HepG2 (cell line): ENCODE results near the gene RYR2. TPM values are rescaled to one million over a fixed set of nuclear protein-coding genes. Genes with fewer than 3 reads are reported as not detected.

Source experiments
- ATAC-seq: fragments of 200-7000 bp; cut with Tn5 transposase; 3 replicates; pipeline ENCODE4 v1.9.1; 2020; ENCODE audit warnings: mild to moderate bottlenecking, moderate library complexity
- BruUV-seq: library from RNA; stranded (reverse); fragments of 400-500 nt; replicated peaks from 2 replicates; lab custom pipeline; 2021; lab: Mats Ljungman, UMichigan
- CTCF ChIA-PET: fragments of 300-600 bp; formaldehyde crosslinking; extraction: SDS; loops from one replicate; lab custom pipeline; 2021; ENCODE audit warnings: low total read pairs, inconsistent platforms, low intra/inter-chr PET ratio; lab: Yijun Ruan, JAX
- POLR2A ChIA-PET: fragments of 350-600 bp; sonication (Branson Sonifier 250); formaldehyde crosslinking; loops from one replicate; lab custom pipeline; 2020; ENCODE audit warnings: antibody characterized with exemption, inconsistent platforms; lab: Yijun Ruan, JAX
- DNase-seq: peaks from one replicate; pipeline ENCODE4 v3.0.0-alpha.2; 2015; ENCODE audit warnings: low spot score
- FAIRE-seq: peaks from 3 replicates; lab custom pipeline; 2011; peaks lifted over from hg19 to GRCh38; lab: Jason Lieb, UNC
- H2AFZ ChIP-seq: one replicate; pipeline ENCODE4 v1.6.1; 2011; ENCODE audit warnings: low read length, inconsistent platforms
- H3K27ac ChIP-seq: fragments of 300-600 bp; 3 replicates; pipeline ENCODE4 v1.8.0; 2011; ENCODE audit warnings: mixed run types, mild to moderate bottlenecking, mixed read lengths, low read length, inconsistent platforms; ENCODE audit not compliant: insufficient read depth; ENCODE audit errors: extremely low read length
- H3K27me3 ChIP-seq, 2 experiments: fragments of 200-600 bp in 1 of 2; 2 replicates in 1 of 2; 3 replicates in 1 of 2; pipeline versions ENCODE4 v1.6.0 to v1.8.0; 2011; ENCODE audit warnings: low read length in 2 of 2, mild to moderate bottlenecking in 2 of 2, moderate library complexity in 2 of 2, inconsistent platforms in 1 of 2; ENCODE audit not compliant: insufficient read depth in 2 of 2, control insufficient read depth in 1 of 2
- H3K36me3 ChIP-seq, 2 experiments: fragments of 200-600 bp in 1 of 2; replicated peaks in 1 of 2; 2 replicates in 1 of 2; 3 replicates in 1 of 2; pipeline versions ENCODE4 v1.5.1 to v1.8.0; 2011; ENCODE audit warnings: low read length in 2 of 2, inconsistent platforms in 1 of 2; ENCODE audit not compliant: insufficient read depth in 2 of 2, control insufficient read depth in 1 of 2
- H3K4me1 ChIP-seq: 2 replicates; pipeline ENCODE4 v1.5.1; 2012; ENCODE audit warnings: low read length, inconsistent platforms; ENCODE audit not compliant: insufficient read depth
- H3K4me2 ChIP-seq: 2 replicates; pipeline ENCODE4 v1.6.0; 2011; ENCODE audit warnings: low read depth, low read length, inconsistent platforms
- H3K4me3 ChIP-seq, 3 experiments: fragments of 200-600 bp in 1 of 3; sonication (generic), shearing (Covaris generic) in 1 of 3; replicated peaks in 1 of 3; 2 replicates each; pipeline ENCODE4 v1.5.1; 2011 to 2016; ENCODE audit warnings: low read length in 3 of 3, inconsistent platforms in 2 of 3, low read depth in 2 of 3, mild to moderate bottlenecking in 2 of 3, control low read depth in 1 of 3, mixed read lengths in 1 of 3; ENCODE audit not compliant: insufficient read depth in 1 of 3
- H3K79me2 ChIP-seq: one replicate; pipeline ENCODE4 v1.6.1; 2011; ENCODE audit warnings: low read length, inconsistent platforms; ENCODE audit not compliant: insufficient read depth
- H3K9ac ChIP-seq: 2 replicates; pipeline ENCODE4 v1.6.0; 2011; ENCODE audit warnings: mild to moderate bottlenecking, low read depth, low read length, inconsistent platforms; ENCODE audit not compliant: insufficient read depth
- H3K9me3 ChIP-seq: 2 replicates; pipeline ENCODE4 v1.5.1; 2012; ENCODE audit warnings: mild to moderate bottlenecking, low read length
- H4K20me1 ChIP-seq: 2 replicates; pipeline ENCODE4 v1.6.0; 2011; ENCODE audit warnings: inconsistent platforms, mild to moderate bottlenecking, low read length, moderate library complexity; ENCODE audit not compliant: insufficient read depth
- MED8 ChIP-seq: sonication (generic); formaldehyde crosslinking; IDR thresholded peaks from 2 replicates; pipeline ENCODE4 v1.8.1; 2023; ENCODE audit warnings: mild to moderate bottlenecking, missing genetic modification reagents; ENCODE audit not compliant: insufficient replicate concordance
- POGZ ChIP-seq: sonication (generic); formaldehyde crosslinking; IDR thresholded peaks from 2 replicates; pipeline ENCODE4 v1.4.0; 2020; ENCODE audit warnings: mild to moderate bottlenecking, missing genetic modification reagents
- SIN3B ChIP-seq: fragments of 150-350 bp; IDR thresholded peaks from 2 replicates; pipeline ENCODE4 v1.6.1; 2014; ENCODE audit warnings: low read length
- TARDBP ChIP-seq: sonication (generic); formaldehyde crosslinking; IDR thresholded peaks from 2 replicates; pipeline ENCODE4 v1.8.0; 2022; ENCODE audit warnings: mild to moderate bottlenecking, missing genetic modification reagents
- ZNF354B ChIP-seq: sonication (generic); formaldehyde crosslinking; IDR thresholded peaks from 2 replicates; pipeline ENCODE4 v1.8.0; 2022; ENCODE audit warnings: mild to moderate bottlenecking, missing genetic modification reagents
- ZNF747 ChIP-seq: sonication (generic); formaldehyde crosslinking; IDR thresholded peaks from 2 replicates; pipeline ENCODE4 v1.8.1; 2023; ENCODE audit warnings: missing genetic modification reagents, mild to moderate bottlenecking, borderline replicate concordance
- WGBS: methylation state at CpG from one replicate; pipeline ENCODE4 v1.1.6; 2017; ENCODE audit warnings: low lambda C conversion rate; 5-methylcytosine and 5-hydroxymethylcytosine counted together
- in situ Hi-C: cut with HindIII; loops from 2 replicates; pipeline ENCODE4 v1.10.0; 2017; ENCODE audit warnings: low pct_unique_long_range_greater_than_20kb; ENCODE audit not compliant: extremely low pct_ligation_motif_present
- intact Hi-C: fragments of 100-400 bp; cut with micrococcal nuclease; formaldehyde crosslinking; loops from one replicate; pipeline ENCODE4 v1.10.0; 2022; ENCODE audit not compliant: unreplicated experiment
- polyA plus RNA-seq, 8 experiments: library from polyadenylated mRNA; depleted of rRNA in 3 of 8; stranded (reverse) in 7 of 8; unstranded in 1 of 8; fragments of >200 nt; fragmentation: Illumina TruSeq in 4 of 8; extraction: Trizol in 4 of 8; gene quantifications; 2 replicates each; pipeline versions ENCODE4 v1.2.1 to v1.2.3, GENCODE V29; 2011 to 2016; ENCODE audit warnings: low read depth in 4 of 8, missing spikeins in 1 of 8, mixed read lengths in 1 of 8; ENCODE audit not compliant: insufficient read depth in 1 of 8
- total RNA-seq, 5 experiments: library from RNA; depleted of rRNA; stranded (reverse); fragments of >200 nt; fragmentation: Illumina TruSeq; extraction: Trizol; gene quantifications; 2 replicates each; pipeline ENCODE4 v1.2.3, GENCODE V29; 2016; ENCODE audit warnings: low read depth in 1 of 5
- TF ChIP-seq, protein P1 (sequence below), 2 experiments: sonication (generic) in 1 of 2; formaldehyde crosslinking in 1 of 2; IDR thresholded peaks; 2 replicates each; pipeline versions ENCODE4 v1.6.1 to v1.9.0; 2014 to 2022; ENCODE audit warnings: antibody characterized with exemption in 1 of 2, borderline replicate concordance in 1 of 2, inconsistent platforms in 1 of 2, low read depth in 1 of 2, missing genetic modification reagents in 1 of 2
- TF ChIP-seq, protein P2 (sequence below): sonication (generic); formaldehyde crosslinking; IDR thresholded peaks from 2 replicates; pipeline ENCODE4 v1.8.0; 2022; ENCODE audit warnings: missing genetic modification reagents, mild to moderate bottlenecking, moderate library complexity, borderline replicate concordance

Gene RYR2
- total and polyA plus RNA-seq, 2 of the 13 experiments (the other 11 are each of a cell fraction or from before 2014, with no cell fraction given) = not detected

DNA sequence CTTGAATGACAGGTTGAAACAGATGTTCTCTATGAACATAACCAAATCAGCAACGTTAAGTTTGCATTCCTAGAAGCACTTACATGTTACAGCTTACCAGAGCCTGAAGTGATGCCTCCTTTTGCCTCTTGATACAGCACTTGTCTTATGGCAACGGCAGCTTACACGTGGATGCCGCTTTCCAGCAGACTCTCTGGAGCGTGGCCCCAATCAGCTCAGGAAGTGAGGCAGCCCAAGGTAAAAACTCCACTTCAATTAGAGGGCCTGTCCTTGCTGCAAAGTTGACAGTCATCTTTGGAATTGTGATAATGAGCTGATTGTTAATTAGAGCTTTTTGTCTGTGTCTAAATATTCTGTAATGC lies 345.1 kb downstream of the RYR2 start:
- intact Hi-C loops = loop anchor here (2.0 to 10.0 kb wide), 3 partner anchors 522 to 1280 kb away; no protein-coding TSS in a partner anchor
- in situ Hi-C loops = loop anchor here (10.0 to 25.0 kb wide), 3 partner anchors 632 to 1275 kb away; partner anchors contain the start of gene HEATR1
- H2AFZ ChIP-seq = no peak overlapping the region
- H3K4me3 ChIP-seq = no peak overlapping the region
- no peaks in the 10 kb centered on the region for H3K36me3 ChIP-seq
- H3K27ac ChIP-seq = no peak overlapping the region
- H3K9me3 ChIP-seq = no peaks in the 10 kb centered on the region
- 1% methylated on average over 4 of the region's 5 CpGs for WGBS
- ChIA-PET CTCF (interaction anchor here (1.9 to 2.3 kb wide), 2 partner anchors 634 to 778 kb away, joined by 6 to 17 read pairs; no protein-coding TSS in a partner anchor), POLR2A (no interaction called here)
- no TSS peak for BruUV-seq
- FAIRE-seq (no peak), DNase-seq (no peak), ATAC-seq (no peak)
- H3K79me2 ChIP-seq = no peaks in the 10 kb centered on the region
- no peak overlapping the region for H3K9ac ChIP-seq
- H3K27me3 ChIP-seq = peaks cover 0 to 2% of the 10 kb centered on the region in 2 experiments; a peak in 1 of 5 replicates
- H3K4me1 ChIP-seq = no peaks in the 10 kb centered on the region
- no peak overlapping the region for H3K4me2 ChIP-seq
- TF ChIP-seq ZNF354B (no peak), MED8 (no peak), ZNF747 (no peak), POGZ (CRISPR knock-in tag) (no peak), TARDBP (CRISPR knock-in tag) (no peak), SIN3B (no peak)
- TF ChIP-seq, protein P1, sequence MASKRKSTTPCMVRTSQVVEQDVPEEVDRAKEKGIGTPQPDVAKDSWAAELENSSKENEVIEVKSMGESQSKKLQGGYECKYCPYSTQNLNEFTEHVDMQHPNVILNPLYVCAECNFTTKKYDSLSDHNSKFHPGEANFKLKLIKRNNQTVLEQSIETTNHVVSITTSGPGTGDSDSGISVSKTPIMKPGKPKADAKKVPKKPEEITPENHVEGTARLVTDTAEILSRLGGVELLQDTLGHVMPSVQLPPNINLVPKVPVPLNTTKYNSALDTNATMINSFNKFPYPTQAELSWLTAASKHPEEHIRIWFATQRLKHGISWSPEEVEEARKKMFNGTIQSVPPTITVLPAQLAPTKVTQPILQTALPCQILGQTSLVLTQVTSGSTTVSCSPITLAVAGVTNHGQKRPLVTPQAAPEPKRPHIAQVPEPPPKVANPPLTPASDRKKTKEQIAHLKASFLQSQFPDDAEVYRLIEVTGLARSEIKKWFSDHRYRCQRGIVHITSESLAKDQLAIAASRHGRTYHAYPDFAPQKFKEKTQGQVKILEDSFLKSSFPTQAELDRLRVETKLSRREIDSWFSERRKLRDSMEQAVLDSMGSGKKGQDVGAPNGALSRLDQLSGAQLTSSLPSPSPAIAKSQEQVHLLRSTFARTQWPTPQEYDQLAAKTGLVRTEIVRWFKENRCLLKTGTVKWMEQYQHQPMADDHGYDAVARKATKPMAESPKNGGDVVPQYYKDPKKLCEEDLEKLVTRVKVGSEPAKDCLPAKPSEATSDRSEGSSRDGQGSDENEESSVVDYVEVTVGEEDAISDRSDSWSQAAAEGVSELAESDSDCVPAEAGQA (IDR thresholded peaks at IDR 0.05; ENCODE audit: low read depth) = no peak
- TF ChIP-seq, protein P1 (CRISPR knock-in tag; IDR thresholded peaks at IDR 0.05; ENCODE audit: borderline replicate concordance) = no peak
- TF ChIP-seq, protein P2, sequence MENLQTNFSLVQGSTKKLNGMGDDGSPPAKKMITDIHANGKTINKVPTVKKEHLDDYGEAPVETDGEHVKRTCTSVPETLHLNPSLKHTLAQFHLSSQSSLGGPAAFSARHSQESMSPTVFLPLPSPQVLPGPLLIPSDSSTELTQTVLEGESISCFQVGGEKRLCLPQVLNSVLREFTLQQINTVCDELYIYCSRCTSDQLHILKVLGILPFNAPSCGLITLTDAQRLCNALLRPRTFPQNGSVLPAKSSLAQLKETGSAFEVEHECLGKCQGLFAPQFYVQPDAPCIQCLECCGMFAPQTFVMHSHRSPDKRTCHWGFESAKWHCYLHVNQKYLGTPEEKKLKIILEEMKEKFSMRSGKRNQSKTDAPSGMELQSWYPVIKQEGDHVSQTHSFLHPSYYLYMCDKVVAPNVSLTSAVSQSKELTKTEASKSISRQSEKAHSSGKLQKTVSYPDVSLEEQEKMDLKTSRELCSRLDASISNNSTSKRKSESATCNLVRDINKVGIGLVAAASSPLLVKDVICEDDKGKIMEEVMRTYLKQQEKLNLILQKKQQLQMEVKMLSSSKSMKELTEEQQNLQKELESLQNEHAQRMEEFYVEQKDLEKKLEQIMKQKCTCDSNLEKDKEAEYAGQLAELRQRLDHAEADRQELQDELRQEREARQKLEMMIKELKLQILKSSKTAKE = no peak
- TF ChIP-seq, all 625 proteins: peak for 0
- no peaks in the 10 kb centered on the region for H4K20me1 ChIP-seq
